GM12875 (cell line): ENCODE results near the gene MAP3K10.
"Not testable (repeated sequence)": the region's sequence is repeated elsewhere in the genome, so short reads cannot be mapped to it uniquely, and the experiment has no call there.

Source experiments
- H3K4me3 ChIP-seq: one replicate; pipeline ENCODE4 v1.5.1; 2011; ENCODE audit warnings: low read depth, low read length, control low read depth
- TF ChIP-seq, protein P1 (sequence below): IDR thresholded peaks from 2 replicates; pipeline ENCODE4 v1.5.1; 2011; ENCODE audit warnings: low read depth, mild to moderate bottlenecking, control low read depth, inconsistent platforms, low read length, moderate library complexity, borderline replicate concordance; ENCODE audit not compliant: insufficient read depth

The MAP3K10 gene

GRCh38 chr19:40190891-40191835, at the start of gene MAP3K10:
Gene MAP3K10 (plus strand): TSS chr19:40191426. CDS start chr19:40192032, 606 bp downstream.
- TF ChIP-seq, protein P1, sequence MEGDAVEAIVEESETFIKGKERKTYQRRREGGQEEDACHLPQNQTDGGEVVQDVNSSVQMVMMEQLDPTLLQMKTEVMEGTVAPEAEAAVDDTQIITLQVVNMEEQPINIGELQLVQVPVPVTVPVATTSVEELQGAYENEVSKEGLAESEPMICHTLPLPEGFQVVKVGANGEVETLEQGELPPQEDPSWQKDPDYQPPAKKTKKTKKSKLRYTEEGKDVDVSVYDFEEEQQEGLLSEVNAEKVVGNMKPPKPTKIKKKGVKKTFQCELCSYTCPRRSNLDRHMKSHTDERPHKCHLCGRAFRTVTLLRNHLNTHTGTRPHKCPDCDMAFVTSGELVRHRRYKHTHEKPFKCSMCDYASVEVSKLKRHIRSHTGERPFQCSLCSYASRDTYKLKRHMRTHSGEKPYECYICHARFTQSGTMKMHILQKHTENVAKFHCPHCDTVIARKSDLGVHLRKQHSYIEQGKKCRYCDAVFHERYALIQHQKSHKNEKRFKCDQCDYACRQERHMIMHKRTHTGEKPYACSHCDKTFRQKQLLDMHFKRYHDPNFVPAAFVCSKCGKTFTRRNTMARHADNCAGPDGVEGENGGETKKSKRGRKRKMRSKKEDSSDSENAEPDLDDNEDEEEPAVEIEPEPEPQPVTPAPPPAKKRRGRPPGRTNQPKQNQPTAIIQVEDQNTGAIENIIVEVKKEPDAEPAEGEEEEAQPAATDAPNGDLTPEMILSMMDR = no peak
- peak within 1 kb of the TSS; percentile 76 for H3K4me3 ChIP-seq

GRCh38 chr19:40141551-40141950, 49.7 kb upstream of the MAP3K10 start:
- TF ChIP-seq, protein P1 = no peak

DNA sequence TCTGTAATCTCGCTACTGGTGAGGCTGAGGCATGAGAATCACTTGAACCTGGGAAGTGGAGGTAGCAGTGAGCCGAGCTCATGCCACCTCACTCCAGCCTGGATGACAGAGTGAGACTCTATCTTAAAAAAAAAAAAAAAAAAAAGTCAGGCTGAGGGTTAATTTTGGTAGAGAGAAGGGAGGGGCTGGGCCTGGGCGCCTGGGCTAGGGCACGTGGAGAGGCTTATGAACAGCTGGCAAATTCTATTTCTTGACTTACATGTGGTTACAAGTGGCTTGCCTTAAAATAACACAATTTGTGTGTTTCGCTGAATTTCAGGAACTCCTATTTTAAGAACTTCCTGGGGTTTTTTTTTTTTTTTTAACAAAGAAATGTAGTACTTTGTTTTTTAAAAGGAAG, 47.6 kb upstream of the MAP3K10 start:
- no peak overlapping the region for H3K4me3 ChIP-seq
- TF ChIP-seq, protein P1 = no peak

More at GRCh38 chr19:40141551-40141950, 49.7 kb upstream of the MAP3K10 start:
- H3K4me3 ChIP-seq = no peak overlapping the region

- no peak overlapping the region for H3K4me3 ChIP-seq
- TF ChIP-seq, protein P1 = no peak
Measured at GRCh38 chr19:40144151-40144550, 47.1 kb upstream of the MAP3K10 start.

DNA sequence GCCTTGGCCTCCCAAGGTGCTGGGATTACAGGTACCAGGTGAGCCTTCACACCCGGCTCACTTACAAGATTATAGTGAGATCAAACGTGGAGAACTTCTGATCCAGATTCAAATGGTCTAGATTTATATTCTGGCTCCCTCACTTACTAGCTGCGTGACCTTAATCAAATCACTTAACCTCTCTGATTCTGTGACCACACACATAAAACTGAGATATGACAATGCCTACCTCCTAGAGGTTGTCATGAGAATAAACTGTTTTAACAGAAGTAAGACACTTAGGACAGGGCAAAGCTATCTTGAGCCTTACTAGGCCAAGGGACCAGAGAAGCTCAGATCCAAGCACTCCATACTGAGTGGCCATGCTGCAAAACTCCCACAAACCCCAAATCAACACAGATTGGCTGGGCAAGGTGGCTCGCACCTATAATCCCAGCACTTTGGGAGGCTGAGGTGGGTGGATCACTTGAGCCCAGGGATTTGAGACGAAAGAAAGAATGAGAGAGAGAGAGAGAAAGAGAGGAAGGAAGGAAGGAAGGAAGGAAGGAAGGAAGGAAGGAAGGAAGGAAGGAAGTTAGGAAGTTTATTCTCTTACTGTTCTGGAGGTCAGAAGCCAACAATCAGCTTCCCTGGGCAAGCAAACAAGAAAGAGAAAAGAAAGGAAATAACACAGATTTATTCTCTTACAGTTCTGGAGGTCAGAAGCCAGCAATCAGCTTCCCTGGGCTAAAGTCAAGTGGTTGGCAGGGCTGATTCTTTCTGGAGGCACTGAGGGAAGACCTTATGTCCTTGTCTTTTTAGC, 46.1 kb upstream of the MAP3K10 start:
- H3K4me3 ChIP-seq = no peak overlapping the region
- TF ChIP-seq, protein P1 = no peak

DNA sequence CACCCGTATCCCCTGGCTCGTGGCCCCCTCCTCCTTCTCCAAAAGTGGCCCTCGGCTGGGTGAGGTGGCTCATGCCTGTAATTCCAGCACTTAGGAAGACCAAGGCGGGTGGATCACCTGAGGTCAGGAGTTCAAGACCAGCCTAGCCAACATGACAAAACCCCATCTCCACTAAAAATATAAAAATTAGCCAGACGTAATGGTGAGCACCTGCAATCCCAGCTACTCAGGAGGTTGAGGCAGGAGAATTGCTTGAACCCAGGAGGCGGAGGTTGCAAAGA, 45.5 kb upstream of the MAP3K10 start:
- not testable (repeated sequence) for H3K4me3 ChIP-seq

- TF ChIP-seq, protein P1 = no peak
- no peak overlapping the region for H3K4me3 ChIP-seq
Measured at GRCh38 chr19:40147338-40147692, 43.9 kb upstream of the MAP3K10 start.
